ENCODE data around the gene SEZ6L.

SEZ6L gene

DNA sequence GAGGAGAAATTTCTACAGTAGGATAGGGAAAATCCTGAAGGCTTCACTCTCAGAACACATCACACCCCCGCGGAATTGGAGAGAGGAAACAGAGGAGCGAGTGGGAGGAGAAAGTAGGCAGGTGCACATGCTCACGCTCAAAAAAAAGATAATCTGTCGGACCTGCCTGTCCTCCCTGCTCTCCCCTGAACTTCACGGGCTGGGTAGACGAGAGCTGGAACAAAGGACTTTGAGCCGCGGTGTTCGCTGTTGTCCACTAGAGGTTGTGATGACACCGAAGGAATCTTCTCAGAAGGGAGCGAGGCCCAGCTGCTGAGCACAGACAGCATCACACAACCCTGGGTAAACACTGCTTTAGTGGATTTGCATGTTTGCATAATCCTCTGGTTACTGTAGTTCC lies 5.0 kb downstream of the SEZ6L start:
- DNase-seq (ENCODE audit: low read depth in 4 of 4, low spot score in 1 of 4), result no peak

DNA sequence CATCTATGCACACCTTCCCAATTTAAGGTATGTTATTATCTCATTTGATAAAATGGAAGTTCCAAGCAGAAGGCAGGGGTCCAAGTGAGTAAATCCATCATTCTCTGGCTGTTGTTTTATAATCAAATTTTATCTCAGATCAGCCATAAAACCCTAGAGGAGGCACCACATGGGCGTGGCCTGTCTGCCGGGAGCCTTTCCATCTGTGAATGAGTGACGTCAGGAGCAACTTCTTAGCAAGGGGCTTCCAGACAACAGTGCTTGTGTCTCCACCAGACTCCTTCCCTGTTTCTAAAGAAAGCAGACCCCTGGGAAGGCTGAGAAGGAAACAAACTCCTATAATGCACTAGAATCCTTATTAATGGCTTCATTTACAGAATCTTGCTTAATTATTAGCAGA lies 13.5 kb downstream of the SEZ6L start:
- no peak for DNase-seq (ENCODE audit: low read depth in 4 of 4, low spot score in 1 of 4)

GRCh38 chr22:26185190-26185589 lies 15.9 kb downstream of the SEZ6L start:
- no peak for DNase-seq (ENCODE audit: low read depth in 4 of 4, low spot score in 1 of 4)

DNA sequence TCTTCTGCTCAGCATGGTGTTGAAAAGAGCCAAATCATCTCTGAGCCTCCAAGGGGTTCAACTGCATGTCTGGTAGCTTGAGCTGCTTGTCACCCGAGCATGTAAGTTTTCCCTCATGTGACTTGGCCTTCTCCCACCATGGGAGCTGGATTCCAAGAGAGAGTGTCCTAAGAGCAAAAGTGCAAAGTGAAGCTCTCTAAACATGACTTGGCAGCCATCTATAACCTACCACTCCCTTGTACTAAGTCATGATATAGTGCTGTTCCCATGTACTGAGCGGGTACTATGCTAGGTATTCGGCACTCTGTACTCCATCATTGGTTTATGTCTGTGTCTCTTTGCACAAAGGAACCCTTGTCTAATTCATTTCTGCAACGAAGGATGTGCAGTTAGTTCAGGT lies 19.1 kb downstream of the SEZ6L start:
- no peak for DNase-seq (ENCODE audit: low read depth in 4 of 4, low spot score in 1 of 4)

DNA sequence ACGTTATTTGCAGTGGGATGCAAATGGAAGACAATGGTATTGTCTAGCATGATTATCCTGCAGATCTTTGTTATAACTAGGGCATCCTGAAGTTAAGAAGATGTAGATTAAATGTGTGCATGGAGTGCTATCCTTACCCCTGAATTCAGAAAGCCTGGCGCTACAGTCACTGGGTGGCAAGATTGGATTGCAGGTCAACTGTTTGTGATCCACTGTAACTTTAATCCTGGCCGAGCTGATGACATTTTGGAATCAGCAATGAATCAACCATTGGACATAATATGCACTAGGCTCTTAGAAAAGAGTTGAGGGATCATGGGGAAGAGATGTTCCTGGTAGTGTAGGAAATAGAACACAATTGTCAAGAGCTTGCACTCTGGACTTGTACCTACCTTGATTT lies 25.1 kb downstream of the SEZ6L start:
- no peak for DNase-seq (ENCODE audit: low read depth in 4 of 4, low spot score in 1 of 4)

- no peak for DNase-seq (ENCODE audit: low read depth in 4 of 4, low spot score in 1 of 4)
Observed at GRCh38 chr22:26194877-26195276, 25.6 kb downstream of the SEZ6L start.

GRCh38 chr22:26196657-26197056 lies 27.4 kb downstream of the SEZ6L start:
- no peak for DNase-seq (ENCODE audit: low read depth in 4 of 4, low spot score in 1 of 4)

- no peak for DNase-seq (ENCODE audit: low read depth in 4 of 4, low spot score in 1 of 4)
Observed at GRCh38 chr22:26197425-26197824, 28.2 kb downstream of the SEZ6L start.

GRCh38 chr22:26199665-26200064 lies 30.4 kb downstream of the SEZ6L start:
- DNase-seq (ENCODE audit: low read depth in 4 of 4, low spot score in 1 of 4), result no peak

DNA sequence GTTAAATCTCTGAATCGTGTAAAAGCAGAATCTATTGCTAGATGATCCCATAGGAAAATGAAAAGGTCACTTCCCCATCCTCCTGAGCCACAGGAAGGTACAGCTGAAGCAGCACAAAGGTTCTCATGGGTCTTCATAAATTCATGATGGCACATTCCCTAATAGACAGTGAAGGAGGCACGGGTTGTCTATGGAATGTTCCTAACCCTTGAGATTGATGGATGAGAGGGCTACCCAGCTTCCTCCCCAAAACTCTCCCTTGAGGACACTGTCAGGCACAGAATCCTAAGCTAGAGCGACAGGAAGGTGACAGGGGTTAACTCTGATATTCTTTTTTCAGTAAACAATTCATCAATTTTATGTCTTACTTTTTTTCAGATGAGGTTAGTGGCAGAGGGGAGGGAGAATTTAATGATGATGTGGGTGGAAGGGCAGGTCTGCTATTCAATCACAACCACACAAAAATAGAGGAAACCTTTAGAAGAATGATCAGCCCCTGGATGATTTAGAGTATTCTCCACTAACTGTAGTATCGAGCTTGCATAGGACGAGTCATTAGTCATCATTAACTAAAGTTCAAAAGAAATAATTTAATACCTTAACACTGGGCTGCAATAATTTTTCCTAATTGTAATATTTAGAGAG lies 33.1 kb downstream of the SEZ6L start:
- no peak for DNase-seq (ENCODE audit: low read depth in 4 of 4, low spot score in 1 of 4)

DNA sequence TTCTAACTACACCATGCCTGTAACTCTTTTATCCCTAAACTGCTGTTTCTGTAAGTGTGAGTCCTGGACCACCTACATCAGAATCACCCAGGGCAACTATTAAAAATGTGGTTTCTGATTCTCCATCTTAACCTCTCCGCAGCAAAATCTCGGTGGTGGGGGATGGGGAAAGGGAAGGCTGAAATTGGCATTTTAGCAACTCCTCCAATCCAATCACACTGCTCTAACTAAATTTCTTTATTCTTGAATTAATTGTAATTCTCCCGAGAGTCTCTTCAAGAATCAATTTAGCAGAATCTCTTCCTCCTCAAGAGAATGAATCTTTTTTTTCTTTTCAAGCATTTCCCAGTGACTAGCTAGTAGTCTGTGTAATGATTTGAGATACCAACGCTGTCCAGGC lies 36.2 kb downstream of the SEZ6L start:
- no peak for DNase-seq (ENCODE audit: low read depth in 4 of 4, low spot score in 1 of 4)

GRCh38 chr22:26210334-26210733 lies 41.1 kb downstream of the SEZ6L start:
- DNase-seq (ENCODE audit: low read depth in 4 of 4, low spot score in 1 of 4), result no peak

DNA sequence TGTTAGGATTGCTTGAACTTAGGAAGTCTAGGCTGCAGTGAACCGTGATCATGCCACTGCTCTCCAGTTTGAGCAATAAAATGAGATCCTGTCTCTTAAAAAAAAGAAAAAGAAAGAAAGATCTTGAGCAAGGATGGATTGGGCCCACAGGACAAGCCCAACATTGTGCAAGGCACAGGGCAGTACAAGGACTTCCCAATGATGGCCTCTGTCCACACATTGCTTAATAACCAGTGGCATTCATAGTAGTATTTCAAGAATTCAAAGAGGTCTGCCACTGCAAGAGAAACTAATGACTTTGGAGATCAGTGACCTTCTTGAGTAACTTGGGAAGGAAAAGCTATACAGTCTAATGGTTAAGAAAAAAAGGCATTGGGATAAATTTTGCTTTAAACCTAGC lies 44.6 kb downstream of the SEZ6L start:
- DNase-seq (ENCODE audit: low read depth in 4 of 4, low spot score in 1 of 4), result no peak

DNA sequence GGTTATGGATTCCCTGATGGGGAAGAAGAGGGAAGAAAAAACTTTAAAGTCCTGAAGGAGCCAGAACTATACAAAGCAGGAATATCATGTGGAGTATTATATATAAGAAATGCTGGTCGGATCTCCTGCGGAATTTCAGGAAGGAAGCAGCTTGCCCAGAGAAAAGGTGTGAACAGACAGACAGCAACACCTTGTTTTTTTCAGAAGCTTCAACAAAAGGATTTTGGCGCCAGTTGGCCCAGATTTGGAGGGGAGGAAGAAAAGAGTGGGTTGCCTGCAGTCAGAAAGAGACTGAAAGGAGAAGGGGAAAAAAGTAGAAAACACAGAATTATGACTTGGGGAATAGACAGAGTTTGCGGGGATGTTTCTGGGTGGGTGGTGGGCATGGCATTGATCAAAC lies 45.2 kb downstream of the SEZ6L start:
- DNase-seq (ENCODE audit: low read depth in 4 of 4, low spot score in 1 of 4), result no peak

DNA sequence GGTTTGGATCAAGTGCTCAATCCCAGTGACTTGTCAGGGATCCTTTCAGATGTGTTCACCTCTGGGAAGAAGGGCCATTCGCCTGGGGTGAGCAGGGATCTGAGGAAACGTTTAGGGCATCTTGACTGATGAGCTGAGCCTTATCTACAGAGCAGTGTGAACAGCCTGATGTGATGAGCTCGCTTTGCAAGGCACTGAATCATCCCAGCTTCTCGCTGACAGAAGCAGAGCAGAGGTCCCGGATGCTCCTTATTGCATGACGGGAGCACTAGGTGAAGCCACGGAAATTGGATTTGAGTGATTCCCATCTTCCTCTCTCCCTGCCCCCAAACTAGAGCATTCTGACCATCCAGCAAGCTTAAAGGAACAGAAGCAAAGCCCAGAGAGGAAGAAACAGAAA lies 46.5 kb downstream of the SEZ6L start:
- no peak for DNase-seq (ENCODE audit: low read depth in 4 of 4, low spot score in 1 of 4)

GRCh38 chr22:26225207-26225606 lies 55.9 kb downstream of the SEZ6L start:
- no peak for DNase-seq (ENCODE audit: low read depth in 4 of 4, low spot score in 1 of 4)

GRCh38 chr22:26226538-26227297 lies 57.5 kb downstream of the SEZ6L start:
- DNase-seq (ENCODE audit: low read depth in 4 of 4, low spot score in 1 of 4), result no peak

- no peak for DNase-seq (ENCODE audit: low read depth in 4 of 4, low spot score in 1 of 4)
Observed at GRCh38 chr22:26229910-26230309, 60.6 kb downstream of the SEZ6L start.

GRCh38 chr22:26234296-26234695 lies 65.0 kb downstream of the SEZ6L start:
- no peak for DNase-seq (ENCODE audit: low read depth in 4 of 4, low spot score in 1 of 4)

GRCh38 chr22:26235792-26236487 lies 66.7 kb downstream of the SEZ6L start:
- DNase-seq (ENCODE audit: low read depth in 4 of 4, low spot score in 1 of 4), result no peak

DNA sequence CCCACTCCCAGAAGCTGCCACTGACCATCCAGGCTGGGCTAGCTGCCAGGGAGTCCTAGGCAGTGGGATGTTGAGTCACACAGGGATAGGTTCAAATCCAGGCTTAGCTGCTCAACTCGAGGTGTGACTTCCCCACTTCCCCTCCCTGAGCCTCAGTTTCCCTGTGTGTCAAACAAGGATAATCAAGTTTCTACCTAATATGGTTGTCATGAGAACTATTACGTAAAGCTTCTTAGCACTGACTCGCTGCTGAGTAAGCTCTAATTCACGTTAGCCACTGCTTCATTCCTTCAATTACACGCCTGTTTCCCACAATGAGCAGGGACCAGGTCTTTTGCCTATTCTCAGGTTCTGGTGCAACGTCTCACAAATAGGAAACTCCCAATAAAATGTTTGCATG lies 67.7 kb downstream of the SEZ6L start:
- no peak for DNase-seq (ENCODE audit: low read depth in 4 of 4, low spot score in 1 of 4)

DNA sequence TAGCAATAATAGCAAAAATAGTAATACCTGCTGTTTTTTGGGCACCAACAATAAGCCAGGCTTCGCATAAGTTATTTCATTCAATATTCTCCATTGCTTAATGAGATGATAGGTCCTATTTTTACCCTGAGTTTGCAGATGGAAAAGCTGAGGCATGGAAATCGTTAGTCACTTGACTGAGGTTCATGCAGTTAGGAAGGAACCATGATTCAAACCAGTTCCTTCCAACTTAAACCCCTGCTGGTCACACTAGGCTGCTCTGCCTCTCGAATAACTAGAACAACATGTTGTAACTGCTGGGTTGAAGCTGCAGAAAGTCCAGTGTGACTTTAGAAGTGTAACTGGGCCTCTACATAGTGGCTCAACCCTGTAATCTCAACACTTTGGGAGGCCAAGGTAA lies 69.3 kb downstream of the SEZ6L start:
- no peak for DNase-seq (ENCODE audit: low read depth in 4 of 4, low spot score in 1 of 4)
